Activated T-cell treated with anti-CD3 and anti-CD28 coated beads, Interleukin-2, amount 50 U/mL, for 4 hours (primary cell): ENCODE results near the gene OGFOD3. TPM values are rescaled to one million over a fixed set of nuclear protein-coding genes. Genes with fewer than 3 reads are reported as not detected.

Experiments used
- ATAC-seq, 2 donors: fragments of 200-7000 bp; cut with Tn5 transposase; one replicate each; pipeline ENCODE4 v1.10.0; 2021
- DNase-seq: peaks from one replicate; pipeline ENCODE4 v3.0.0-alpha.2; 2020
- H3K27me3 Mint-ChIP-seq: one replicate; pipeline ENCODE4 v1.8.0; 2021; ENCODE audit warnings: low read depth, mixed read lengths
- H3K36me3 Mint-ChIP-seq: one replicate; pipeline ENCODE4 v1.8.0; 2022; ENCODE audit warnings: mixed read lengths; ENCODE audit not compliant: insufficient read depth
- H3K4me1 Mint-ChIP-seq: one replicate; pipeline ENCODE4 v1.8.0; 2021; ENCODE audit warnings: low read depth, mixed read lengths
- H3K4me3 Mint-ChIP-seq: one replicate; pipeline ENCODE4 v1.8.0; 2021; ENCODE audit warnings: mild to moderate bottlenecking, moderate library complexity, mixed read lengths
- H3K9me3 Mint-ChIP-seq: one replicate; pipeline ENCODE4 v1.8.0; 2021; ENCODE audit warnings: mixed read lengths
- total RNA-seq, 3 donors: library from RNA; stranded (reverse); gene quantifications; one replicate each; pipeline ENCODE4 v1.2.1, GENCODE V29; 2021

OGFOD3 gene
- total RNA-seq, 3 donors from 2014 or later, result 23.2 to 29.1 (median 24.0) TPM

DNA sequence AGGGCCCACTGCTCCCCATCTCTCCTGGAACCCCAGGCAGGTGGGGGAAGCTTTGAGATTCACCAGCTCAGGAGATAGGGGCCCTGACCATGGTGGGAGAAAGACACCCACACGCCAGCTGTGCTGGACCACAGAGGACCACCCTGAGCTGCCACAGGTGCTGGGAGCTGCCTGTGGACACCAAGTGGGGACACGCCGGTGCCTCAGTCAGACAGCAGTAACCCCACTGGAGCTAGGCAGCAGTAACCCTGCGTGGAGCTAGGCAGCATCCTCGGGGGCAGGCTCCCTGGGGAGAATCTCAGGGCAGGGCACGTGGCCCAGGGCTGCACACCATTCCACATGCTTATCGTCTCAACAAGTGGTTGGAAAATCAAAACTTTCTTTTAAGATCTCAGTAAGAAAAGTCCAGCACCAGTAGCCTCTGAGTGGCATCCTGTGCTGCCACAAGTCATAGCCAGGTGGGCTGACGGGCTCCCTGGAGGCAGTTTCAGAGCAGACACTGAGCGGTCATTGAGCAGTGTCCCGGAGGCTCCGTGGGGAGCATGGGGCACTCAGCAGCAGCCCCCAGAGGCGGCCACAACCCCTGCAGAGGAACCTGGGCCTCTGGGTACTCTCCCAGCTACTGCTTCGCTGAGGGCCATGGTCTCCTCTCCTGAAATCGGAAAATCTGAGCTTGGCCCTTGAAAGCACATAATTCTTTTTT, 8.2 kb downstream of the OGFOD3 start:
- H3K4me1 Mint-ChIP-seq, result peaks cover 11% of the 10 kb centered on the region
- ATAC-seq (no peak), DNase-seq (no peak)
- peaks cover 12% of the 10 kb centered on the region for H3K36me3 Mint-ChIP-seq
- H3K4me3 Mint-ChIP-seq, result no peak overlapping the region
- H3K27me3 Mint-ChIP-seq, result no peaks in the 10 kb centered on the region
- no peaks in the 10 kb centered on the region for H3K9me3 Mint-ChIP-seq

DNA sequence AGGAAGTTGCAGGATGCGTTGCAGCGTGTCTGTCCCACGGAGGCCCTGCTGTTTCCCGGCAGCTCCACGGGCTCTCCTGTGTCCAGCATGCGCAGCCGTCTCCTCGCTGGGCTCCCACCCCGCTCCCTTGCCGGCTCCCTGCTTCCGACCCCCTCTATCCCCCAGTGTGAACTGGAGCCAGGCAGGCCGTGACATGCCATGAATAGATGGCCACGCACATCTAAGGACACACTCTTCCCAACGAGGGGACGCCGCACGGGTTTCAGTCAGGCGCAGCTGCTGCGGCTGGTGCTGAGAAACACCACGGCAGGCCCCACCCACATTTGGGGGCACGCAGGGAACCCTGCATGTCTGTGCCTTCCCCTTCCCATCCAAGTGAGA, 9.5 kb downstream of the OGFOD3 start:
- no peaks in the 10 kb centered on the region for H3K9me3 Mint-ChIP-seq
- H3K36me3 Mint-ChIP-seq, result peaks cover 10% of the 10 kb centered on the region
- H3K4me3 Mint-ChIP-seq, result no peak overlapping the region
- H3K4me1 Mint-ChIP-seq, result peaks cover 2% of the 10 kb centered on the region
- no peak for ATAC-seq
- H3K27me3 Mint-ChIP-seq, result no peaks in the 10 kb centered on the region
- no peak for DNase-seq

DNA sequence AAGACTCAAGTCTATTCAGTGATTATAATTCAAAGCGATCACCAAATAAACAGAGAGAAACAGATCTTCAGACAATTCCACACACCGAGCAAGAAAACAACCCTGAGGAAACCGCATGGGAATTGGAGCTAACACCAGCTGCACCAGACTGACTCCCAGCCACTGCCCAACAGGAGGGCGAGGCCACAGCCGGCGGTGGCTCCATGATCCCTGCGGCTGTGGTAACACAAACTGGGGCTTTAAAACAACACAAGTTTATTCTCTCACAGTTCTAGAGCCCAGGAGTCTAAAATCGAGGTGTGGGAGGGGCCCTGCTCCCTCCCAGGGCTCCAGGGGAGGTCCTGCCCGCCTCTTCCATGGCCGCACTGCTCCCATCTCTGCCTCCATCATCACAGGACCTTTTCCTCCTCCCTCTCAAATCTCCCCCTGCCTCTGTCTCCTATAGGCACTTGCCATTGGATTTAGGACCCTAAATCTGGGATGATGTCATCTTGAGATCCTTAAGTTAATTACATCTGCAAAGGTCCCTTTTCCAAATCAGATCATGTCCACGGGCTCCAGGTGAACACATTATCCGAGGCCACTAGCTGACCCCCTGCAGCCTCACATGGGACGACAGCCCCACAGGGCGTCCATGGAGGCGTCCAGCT, 10.0 kb downstream of the OGFOD3 start:
- no peaks in the 10 kb centered on the region for H3K27me3 Mint-ChIP-seq
- H3K4me1 Mint-ChIP-seq, result peaks cover 2% of the 10 kb centered on the region
- H3K4me3 Mint-ChIP-seq, result no peak overlapping the region
- DNase-seq (no peak), ATAC-seq (no peak)
- no peaks in the 10 kb centered on the region for H3K9me3 Mint-ChIP-seq
- peaks cover 10% of the 10 kb centered on the region for H3K36me3 Mint-ChIP-seq

DNA sequence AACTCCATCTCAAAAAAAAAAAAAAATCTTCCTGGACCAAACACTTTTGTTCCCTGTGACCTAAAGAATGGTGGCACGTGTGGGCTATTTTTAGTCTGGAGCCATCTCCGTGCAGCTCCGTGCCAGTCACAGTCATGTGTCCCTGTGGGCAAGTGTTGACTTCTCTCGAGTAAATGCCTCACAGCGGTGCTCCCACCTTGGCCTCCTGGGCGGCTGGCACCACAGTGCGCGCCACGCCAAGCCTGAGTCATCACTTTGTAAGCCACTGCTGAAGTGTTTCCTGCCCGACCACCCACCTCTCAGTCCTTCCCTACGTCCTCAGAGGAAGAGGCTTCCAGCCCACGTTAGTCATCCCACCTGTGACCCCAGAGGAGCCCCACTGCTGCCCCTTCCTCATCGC, 11.1 kb downstream of the OGFOD3 start:
- Mint-ChIP-seq H3K4me1 (no peaks in the 10 kb centered on the region), H3K4me3 (no peak overlapping the region), H3K27me3 (no peaks in the 10 kb centered on the region), H3K36me3 (peaks cover 10% of the 10 kb centered on the region), H3K9me3 (no peaks in the 10 kb centered on the region)
- DNase-seq (no peak), ATAC-seq (no peak)

DNA sequence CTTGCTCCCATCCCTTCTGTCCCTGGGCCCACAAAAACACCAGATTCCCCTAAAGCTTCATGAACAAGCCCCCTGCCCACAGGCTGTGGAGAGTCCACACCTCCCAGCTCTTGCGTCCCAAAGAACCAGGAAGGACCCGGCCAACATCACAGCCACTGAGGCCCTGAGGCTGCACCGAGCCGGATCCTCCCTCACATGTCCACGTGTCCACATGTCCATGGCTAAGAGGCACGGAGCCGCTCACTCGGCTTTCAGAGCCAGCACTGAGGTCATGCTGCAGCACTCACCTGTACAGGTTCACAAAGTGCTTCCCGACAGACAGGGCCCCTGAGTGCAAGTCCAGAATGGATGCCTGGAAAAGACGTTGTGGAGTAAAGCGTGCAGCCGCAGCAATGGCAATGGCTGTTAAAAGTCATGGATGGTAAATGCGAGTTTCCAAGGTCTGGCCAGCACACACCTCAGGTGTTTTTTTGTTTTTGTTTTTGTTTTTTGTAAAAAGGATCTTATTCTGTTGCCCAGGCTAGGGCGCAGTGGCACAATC, 12.2 kb downstream of the OGFOD3 start:
- ATAC-seq (no peak), DNase-seq (no peak)
- peaks cover 7% of the 10 kb centered on the region for H3K4me1 Mint-ChIP-seq
- no peak overlapping the region for H3K4me3 Mint-ChIP-seq
- no peaks in the 10 kb centered on the region for H3K27me3 Mint-ChIP-seq
- H3K36me3 Mint-ChIP-seq, result peaks cover 10% of the 10 kb centered on the region
- no peaks in the 10 kb centered on the region for H3K9me3 Mint-ChIP-seq

DNA sequence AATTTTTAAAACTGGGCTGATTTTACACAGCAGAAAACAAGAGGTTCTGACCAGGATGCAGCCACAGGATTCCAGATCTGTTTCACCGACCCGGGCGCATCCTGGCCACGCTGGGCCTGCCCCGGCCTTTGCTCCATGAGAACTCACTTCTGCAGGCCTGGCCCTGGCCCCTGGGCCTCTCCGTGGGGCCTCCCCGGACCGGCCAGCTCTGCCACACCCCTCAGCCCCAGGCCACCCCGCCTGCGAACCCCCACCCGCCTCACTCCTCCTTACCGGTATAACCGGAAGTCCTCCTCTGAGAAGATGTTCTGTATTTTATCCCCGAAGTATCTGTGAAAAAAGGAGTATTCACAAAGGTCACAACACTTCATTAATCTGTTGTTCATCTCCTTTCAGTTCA, 13.3 kb downstream of the OGFOD3 start:
- DNase-seq (no peak), ATAC-seq (no peak)

DNA sequence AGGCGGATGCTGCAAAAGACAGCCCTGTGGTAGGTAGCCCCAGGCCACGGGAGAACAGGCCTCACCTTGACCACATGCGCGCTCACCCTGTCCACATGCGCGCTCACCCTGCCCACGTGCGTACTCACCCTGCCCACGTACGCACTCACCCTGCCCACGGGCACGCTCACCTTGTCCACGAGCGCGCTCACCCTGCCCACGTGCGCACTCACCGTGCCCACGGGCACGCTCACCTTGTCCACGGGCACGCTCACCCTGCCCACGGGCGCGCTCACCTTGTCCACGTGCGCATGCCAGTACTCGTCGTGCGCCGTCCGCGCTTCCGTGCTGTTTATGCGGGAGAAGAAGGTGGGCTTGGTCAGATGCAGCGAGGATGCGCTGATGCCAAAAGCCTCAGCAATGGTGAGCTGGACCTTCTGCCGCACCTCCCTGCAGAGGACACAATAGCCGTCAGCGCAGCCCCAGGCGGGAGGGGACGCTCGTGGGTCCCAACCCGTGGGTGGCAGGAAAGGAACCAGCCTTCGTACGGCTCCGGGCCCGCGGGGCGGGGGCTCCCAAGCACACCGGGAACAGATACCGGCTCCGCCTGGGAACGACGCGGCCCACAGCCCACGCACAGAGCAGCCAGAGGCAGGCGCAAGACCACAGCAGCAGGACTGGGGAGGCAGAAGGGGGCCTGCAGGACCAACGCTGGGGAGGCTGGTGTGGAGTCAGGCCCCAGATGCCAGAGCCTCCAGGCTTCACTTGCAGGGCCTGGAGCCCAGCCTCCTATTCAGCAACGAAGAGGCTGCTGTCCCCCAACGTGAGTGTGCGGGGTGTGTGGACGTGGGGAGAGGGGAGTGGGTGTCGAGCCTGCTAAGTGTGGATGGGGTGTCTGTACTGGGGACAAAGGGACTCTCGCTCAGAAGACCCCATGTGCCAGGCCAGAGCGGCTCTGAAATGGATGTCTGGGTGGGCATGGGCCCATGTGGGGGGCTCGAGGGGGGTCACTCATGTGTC, 14.4 kb downstream of the OGFOD3 start:
- no peak for ATAC-seq
- Mint-ChIP-seq H3K4me1 (peaks cover 14% of the 10 kb centered on the region), H3K36me3 (peaks cover 9% of the 10 kb centered on the region), H3K27me3 (no peaks in the 10 kb centered on the region), H3K9me3 (no peaks in the 10 kb centered on the region), H3K4me3 (no peak overlapping the region)
- DNase-seq, result no peak

More for the DNA sequence above, 13.3 kb downstream of the OGFOD3 start:
- H3K9me3 Mint-ChIP-seq, result no peaks in the 10 kb centered on the region
- no peaks in the 10 kb centered on the region for H3K27me3 Mint-ChIP-seq
- no peak overlapping the region for H3K4me3 Mint-ChIP-seq
- H3K36me3 Mint-ChIP-seq, result peaks cover 13% of the 10 kb centered on the region
- peaks cover 14% of the 10 kb centered on the region for H3K4me1 Mint-ChIP-seq

DNA sequence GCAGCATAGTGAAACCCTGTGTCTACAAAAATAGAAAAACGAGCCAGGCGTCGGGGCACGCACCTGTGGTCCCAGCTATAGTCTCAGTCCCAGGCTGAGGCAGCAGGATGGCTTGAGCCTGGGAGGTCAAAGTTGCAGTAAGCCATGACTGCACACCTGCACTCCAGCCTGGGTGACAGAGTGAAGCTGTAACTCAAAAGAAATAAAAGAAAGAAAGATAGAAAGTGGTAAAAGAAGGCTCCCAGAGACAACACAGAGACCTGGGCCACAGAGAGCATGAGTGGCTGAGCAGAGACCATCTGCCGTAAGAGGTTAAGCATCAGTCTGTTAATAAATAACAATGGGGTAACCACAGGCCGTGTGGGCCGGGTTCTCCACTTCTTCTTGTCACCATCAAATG, 15.5 kb downstream of the OGFOD3 start:
- Mint-ChIP-seq H3K4me3 (no peak overlapping the region), H3K36me3 (peaks cover 8% of the 10 kb centered on the region), H3K4me1 (peaks cover 14% of the 10 kb centered on the region), H3K27me3 (no peaks in the 10 kb centered on the region), H3K9me3 (no peaks in the 10 kb centered on the region)
- ATAC-seq (no peak), DNase-seq (no peak)

DNA sequence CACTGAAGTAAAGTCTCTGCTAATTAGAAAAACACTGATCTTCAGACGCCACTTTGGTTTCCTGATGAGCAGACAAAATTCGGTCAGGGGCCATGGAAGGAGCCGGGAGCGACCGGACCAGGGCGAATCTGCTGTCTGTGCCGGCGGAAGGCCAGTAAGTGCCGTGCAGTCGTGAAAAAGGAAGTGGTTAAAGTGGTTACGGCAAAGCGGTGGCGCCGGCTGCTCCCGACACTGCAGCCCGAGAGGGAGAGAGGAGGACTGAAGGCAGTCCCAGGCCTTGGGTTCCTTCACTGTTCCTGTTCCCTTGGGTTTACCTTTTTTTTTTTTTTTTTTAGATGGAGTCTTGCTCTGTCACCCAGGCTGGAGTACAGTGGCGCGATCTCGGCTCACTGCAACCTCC, 17.6 kb downstream of the OGFOD3 start:
- ATAC-seq (peak; percentile 89 to 92), DNase-seq (peak; percentile 29)
- peaks cover 14% of the 10 kb centered on the region for H3K4me1 Mint-ChIP-seq
- H3K36me3 Mint-ChIP-seq, result peaks cover 9% of the 10 kb centered on the region
- no peaks in the 10 kb centered on the region for H3K9me3 Mint-ChIP-seq
- H3K27me3 Mint-ChIP-seq, result no peaks in the 10 kb centered on the region
- H3K4me3 Mint-ChIP-seq, result peak overlapping the region; percentile 69

DNA sequence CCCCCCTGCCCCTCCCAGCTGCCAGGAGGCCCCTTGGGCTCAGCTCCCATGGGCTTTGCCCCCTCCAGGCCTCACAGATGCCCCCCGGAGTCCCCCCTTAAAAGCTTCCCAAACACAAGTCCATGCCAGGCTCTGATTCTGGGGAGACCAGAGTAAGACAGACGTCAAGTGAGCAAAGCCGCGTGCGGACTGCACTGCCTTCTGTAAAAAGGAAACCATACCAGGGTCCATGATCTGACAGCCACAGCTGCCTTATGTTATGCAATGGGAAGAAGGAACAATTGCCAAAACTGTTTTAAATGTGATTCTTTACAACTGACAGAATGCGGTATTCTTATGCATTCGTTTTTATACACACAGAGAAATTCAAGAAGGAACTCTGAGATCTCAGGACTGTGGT, 18.2 kb downstream of the OGFOD3 start:
- no peaks in the 10 kb centered on the region for H3K9me3 Mint-ChIP-seq
- peaks cover 14% of the 10 kb centered on the region for H3K4me1 Mint-ChIP-seq
- ATAC-seq (no peak), DNase-seq (no peak)
- H3K36me3 Mint-ChIP-seq, result peaks cover 9% of the 10 kb centered on the region
- H3K27me3 Mint-ChIP-seq, result no peaks in the 10 kb centered on the region
- H3K4me3 Mint-ChIP-seq, result no peak overlapping the region

DNA sequence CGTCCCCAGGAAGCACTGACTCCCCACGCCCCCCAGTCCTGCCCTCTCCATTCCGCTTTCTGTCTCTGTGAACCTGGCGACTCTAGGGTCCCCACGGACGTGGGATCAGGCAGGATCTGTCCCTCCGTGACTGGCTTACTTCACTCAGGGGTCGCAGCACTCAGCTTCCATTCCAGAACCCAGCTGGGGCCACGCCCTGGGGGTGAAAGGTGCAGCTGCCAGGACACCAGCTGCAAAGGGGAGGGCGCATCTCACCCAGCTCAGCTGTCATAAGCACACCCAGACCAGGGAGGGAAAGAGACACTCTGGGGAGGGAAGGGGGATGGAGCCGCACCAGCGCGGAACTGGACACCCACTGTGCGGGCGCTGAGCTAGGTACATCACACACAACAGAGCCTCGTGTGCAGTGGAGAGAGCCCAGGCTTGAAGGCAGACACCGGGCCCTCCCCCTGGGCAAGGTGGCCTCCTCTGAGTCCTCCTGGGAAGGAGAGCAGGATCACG, 18.7 kb downstream of the OGFOD3 start:
- H3K27me3 Mint-ChIP-seq, result no peaks in the 10 kb centered on the region
- peaks cover 14% of the 10 kb centered on the region for H3K4me1 Mint-ChIP-seq
- DNase-seq, result no peak
- H3K4me3 Mint-ChIP-seq, result no peak overlapping the region
- peaks cover 9% of the 10 kb centered on the region for H3K36me3 Mint-ChIP-seq
- H3K9me3 Mint-ChIP-seq, result no peaks in the 10 kb centered on the region
- no peak for ATAC-seq

DNA sequence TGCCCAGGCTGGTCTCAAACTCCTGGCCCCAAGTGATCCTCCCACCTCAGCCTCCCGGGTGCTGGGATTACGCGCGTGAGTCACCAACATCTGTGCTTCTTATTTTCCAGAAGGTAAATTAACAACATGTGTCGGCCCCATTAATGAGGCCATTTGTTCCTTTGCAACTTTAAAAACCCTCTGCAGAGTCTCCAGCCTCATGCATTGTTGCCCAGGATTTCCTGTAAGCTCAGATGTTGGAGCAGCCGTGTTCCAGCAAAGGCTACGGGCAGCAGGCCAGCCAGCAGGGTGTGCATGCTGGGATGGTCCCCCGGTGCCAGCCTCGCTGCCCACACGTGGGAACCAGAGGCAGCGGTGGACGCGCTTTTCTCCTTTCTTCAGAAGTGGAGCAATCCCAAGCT, 19.3 kb downstream of the OGFOD3 start:
- H3K4me1 Mint-ChIP-seq, result peaks cover 14% of the 10 kb centered on the region
- DNase-seq (no peak), ATAC-seq (no peak)
- H3K36me3 Mint-ChIP-seq, result peaks cover 9% of the 10 kb centered on the region
- H3K9me3 Mint-ChIP-seq, result no peaks in the 10 kb centered on the region
- no peak overlapping the region for H3K4me3 Mint-ChIP-seq
- H3K27me3 Mint-ChIP-seq, result no peaks in the 10 kb centered on the region

DNA sequence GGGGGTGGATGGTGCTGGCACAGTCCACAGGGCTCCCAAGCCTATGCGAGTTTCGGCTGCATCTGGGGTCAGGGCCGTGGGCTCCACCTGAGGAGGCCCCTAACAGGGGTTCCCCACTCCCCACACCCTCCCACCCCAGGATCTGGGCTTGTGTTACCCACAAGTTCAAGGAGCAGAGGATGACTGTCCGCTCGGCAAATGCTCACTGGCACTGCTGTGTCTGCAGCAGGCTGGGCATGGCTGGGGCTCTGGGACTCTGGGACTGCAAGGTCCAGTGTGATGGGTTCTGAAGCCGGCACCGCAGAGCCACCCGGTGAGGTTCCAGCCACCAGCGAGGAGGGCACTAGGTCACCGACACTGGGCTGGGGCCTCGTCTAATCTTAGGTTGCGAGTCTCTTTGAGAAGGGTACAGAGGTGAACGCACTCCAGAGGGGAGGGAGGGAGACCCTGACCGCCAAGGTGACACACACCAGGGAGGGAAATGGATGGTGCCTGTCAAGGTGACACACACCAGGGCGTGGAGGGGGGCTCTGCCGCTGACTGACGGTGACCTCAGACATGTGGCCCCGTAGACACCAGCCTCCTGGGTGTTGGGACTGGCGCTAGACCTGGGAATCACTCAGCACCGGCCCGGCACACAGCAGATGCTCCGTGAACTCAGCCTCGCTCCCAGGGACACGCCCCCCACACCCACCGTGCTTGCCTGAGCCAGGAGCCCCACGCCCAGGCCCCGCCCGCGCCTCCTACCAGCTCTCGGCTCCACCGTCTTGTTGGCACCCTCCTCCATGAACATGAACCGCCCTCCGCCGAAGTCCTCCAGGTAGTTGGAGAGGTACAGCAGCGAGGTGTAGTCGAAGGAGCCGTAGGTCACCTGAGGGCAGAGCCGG, 20.7 kb downstream of the OGFOD3 start:
- Mint-ChIP-seq H3K4me1 (peaks cover 14% of the 10 kb centered on the region), H3K9me3 (no peaks in the 10 kb centered on the region), H3K36me3 (peaks cover 11% of the 10 kb centered on the region), H3K27me3 (no peaks in the 10 kb centered on the region), H3K4me3 (no peak overlapping the region)
- ATAC-seq (no peak), DNase-seq (no peak)
